GM12878 (cell line): ENCODE data around the gene UXS1. TPM values are rescaled to one million over a fixed set of nuclear protein-coding genes. Genes with fewer than 3 reads are reported as not detected.

Experiments used
- EP300 ChIP-seq, 2 experiments: fragments of 150-350 bp in 1 of 2; IDR thresholded peaks; 2 replicates each; pipeline ENCODE4 v1.6.1; 2011 to 2012; ENCODE audit warnings: low read depth in 2 of 2, low read length in 2 of 2, borderline replicate concordance in 1 of 2, improper control_type of control experiment in 1 of 2, inconsistent platforms in 1 of 2; ENCODE audit not compliant: control insufficient read depth in 1 of 2
- LARP7 ChIP-seq: fragments of 450-650 bp; IDR thresholded peaks from 2 replicates; pipeline ENCODE4 v1.6.1; 2017; ENCODE audit warnings: mild to moderate bottlenecking
- MEF2A ChIP-seq: IDR thresholded peaks from 2 replicates; pipeline ENCODE4 v1.6.1; 2011; ENCODE audit warnings: low read depth, mild to moderate bottlenecking, low read length, moderate library complexity; ENCODE audit not compliant: insufficient read depth
- NR2F1 ChIP-seq: fragments of 450-650 bp; conservative IDR thresholded peaks from 2 replicates; pipeline ENCODE4 v1.6.1; 2017; ENCODE audit warnings: mild to moderate bottlenecking
- PAX8 ChIP-seq: fragments of 450-650 bp; IDR thresholded peaks from 2 replicates; pipeline ENCODE4 v1.6.1; 2017; ENCODE audit warnings: mild to moderate bottlenecking, moderate library complexity
- TARDBP ChIP-seq: IDR thresholded peaks from 2 replicates; pipeline ENCODE4 v1.6.1; 2016; ENCODE audit warnings: borderline replicate concordance
- polyA plus RNA-seq, 11 experiments: library from polyadenylated mRNA; depleted of rRNA in 4 of 11; unstranded in 6 of 11; stranded (reverse) in 5 of 11; fragments of >200 nt; fragmentation: Nextera tagmentation in 4 of 11; fragmentation: Illumina TruSeq in 1 of 11; extraction: Ambion mirVana in 4 of 11; extraction: Trizol in 1 of 11; gene quantifications; 1 replicate in 1 of 11; 2 replicates in 10 of 11; pipeline versions ENCODE4 v1.2.1 to v1.2.3, GENCODE V29; 2011 to 2016; ENCODE audit warnings: inconsistent platforms in 2 of 11, missing spikeins in 2 of 11, low read depth in 1 of 11
- total RNA-seq, 4 experiments: library from RNA; depleted of rRNA in 3 of 4; stranded (reverse); fragments of >200 nt in 3 of 4; fragmentation: Illumina TruSeq in 1 of 4; extraction: Trizol in 1 of 4; gene quantifications; 2 replicates each; pipeline versions ENCODE4 v1.2.1 to v1.2.3, GENCODE V29; 2013 to 2021
- TF ChIP-seq, protein P1 (sequence below): fragments of 450-650 bp; conservative IDR thresholded peaks from 2 replicates; pipeline ENCODE4 v1.6.1; 2017; ENCODE audit warnings: mild to moderate bottlenecking, moderate library complexity
- TF ChIP-seq, protein P2 (sequence below): fragments of 450-650 bp; IDR thresholded peaks from 2 replicates; pipeline ENCODE4 v1.6.1; 2017; ENCODE audit warnings: mild to moderate bottlenecking, moderate library complexity
- TF ChIP-seq, protein P3 (sequence below): fragments of 450-650 bp; IDR thresholded peaks from 2 replicates; pipeline ENCODE4 v1.6.1; 2016; ENCODE audit warnings: mild to moderate bottlenecking, moderate library complexity, borderline replicate concordance
- TF ChIP-seq, protein P4 (sequence below): IDR thresholded peaks from 2 replicates; pipeline ENCODE4 v1.6.1; 2011; ENCODE audit warnings: borderline replicate concordance, low read depth, mild to moderate bottlenecking, moderate library complexity, low read length; ENCODE audit not compliant: insufficient read depth, poor library complexity, severe bottlenecking
- TF ChIP-seq, protein P5 (sequence below): IDR thresholded peaks from 2 replicates; pipeline ENCODE4 v1.6.1; 2012; ENCODE audit warnings: improper control_type of control experiment, low read depth, low read length; ENCODE audit not compliant: insufficient replicate concordance

UXS1 gene
- total and polyA plus RNA-seq, 10 of the 15 experiments (the other 5 are each of a cell fraction or from before 2014, with no cell fraction given): 6.0 to 25.4 (median 24.0) TPM

DNA sequence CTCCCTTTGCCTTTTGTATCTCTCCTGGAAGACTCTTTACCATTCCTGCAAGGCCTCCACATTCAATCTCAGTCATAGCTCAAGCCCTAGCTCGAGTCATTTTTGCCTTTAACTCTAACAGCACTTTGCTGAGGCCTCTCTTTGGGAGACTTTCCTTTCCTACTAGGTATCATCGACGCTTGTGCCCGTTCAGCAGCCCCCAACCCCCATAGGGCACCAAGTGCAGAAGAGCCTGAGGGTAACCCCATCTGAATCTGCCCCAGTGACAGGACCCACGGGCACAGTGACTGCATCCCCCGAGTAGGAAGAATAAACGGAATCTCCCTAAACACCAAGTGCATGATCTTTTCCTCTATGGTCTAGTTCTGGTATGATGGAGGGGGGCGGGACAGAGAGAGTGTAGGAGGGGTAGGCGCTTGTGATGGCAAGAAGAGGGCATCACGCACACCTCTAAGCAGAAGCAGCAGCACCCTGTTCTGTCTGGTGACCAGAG lies 66.3 kb downstream of the UXS1 start (continued):
- TF ChIP-seq, protein P1, sequence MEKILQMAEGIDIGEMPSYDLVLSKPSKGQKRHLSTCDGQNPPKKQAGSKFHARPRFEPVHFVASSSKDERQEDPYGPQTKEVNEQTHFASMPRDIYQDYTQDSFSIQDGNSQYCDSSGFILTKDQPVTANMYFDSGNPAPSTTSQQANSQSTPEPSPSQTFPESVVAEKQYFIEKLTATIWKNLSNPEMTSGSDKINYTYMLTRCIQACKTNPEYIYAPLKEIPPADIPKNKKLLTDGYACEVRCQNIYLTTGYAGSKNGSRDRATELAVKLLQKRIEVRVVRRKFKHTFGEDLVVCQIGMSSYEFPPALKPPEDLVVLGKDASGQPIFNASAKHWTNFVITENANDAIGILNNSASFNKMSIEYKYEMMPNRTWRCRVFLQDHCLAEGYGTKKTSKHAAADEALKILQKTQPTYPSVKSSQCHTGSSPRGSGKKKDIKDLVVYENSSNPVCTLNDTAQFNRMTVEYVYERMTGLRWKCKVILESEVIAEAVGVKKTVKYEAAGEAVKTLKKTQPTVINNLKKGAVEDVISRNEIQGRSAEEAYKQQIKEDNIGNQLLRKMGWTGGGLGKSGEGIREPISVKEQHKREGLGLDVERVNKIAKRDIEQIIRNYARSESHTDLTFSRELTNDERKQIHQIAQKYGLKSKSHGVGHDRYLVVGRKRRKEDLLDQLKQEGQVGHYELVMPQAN: no peak
- no peak for TF ChIP-seq PAX8
- TF ChIP-seq, protein P2, sequence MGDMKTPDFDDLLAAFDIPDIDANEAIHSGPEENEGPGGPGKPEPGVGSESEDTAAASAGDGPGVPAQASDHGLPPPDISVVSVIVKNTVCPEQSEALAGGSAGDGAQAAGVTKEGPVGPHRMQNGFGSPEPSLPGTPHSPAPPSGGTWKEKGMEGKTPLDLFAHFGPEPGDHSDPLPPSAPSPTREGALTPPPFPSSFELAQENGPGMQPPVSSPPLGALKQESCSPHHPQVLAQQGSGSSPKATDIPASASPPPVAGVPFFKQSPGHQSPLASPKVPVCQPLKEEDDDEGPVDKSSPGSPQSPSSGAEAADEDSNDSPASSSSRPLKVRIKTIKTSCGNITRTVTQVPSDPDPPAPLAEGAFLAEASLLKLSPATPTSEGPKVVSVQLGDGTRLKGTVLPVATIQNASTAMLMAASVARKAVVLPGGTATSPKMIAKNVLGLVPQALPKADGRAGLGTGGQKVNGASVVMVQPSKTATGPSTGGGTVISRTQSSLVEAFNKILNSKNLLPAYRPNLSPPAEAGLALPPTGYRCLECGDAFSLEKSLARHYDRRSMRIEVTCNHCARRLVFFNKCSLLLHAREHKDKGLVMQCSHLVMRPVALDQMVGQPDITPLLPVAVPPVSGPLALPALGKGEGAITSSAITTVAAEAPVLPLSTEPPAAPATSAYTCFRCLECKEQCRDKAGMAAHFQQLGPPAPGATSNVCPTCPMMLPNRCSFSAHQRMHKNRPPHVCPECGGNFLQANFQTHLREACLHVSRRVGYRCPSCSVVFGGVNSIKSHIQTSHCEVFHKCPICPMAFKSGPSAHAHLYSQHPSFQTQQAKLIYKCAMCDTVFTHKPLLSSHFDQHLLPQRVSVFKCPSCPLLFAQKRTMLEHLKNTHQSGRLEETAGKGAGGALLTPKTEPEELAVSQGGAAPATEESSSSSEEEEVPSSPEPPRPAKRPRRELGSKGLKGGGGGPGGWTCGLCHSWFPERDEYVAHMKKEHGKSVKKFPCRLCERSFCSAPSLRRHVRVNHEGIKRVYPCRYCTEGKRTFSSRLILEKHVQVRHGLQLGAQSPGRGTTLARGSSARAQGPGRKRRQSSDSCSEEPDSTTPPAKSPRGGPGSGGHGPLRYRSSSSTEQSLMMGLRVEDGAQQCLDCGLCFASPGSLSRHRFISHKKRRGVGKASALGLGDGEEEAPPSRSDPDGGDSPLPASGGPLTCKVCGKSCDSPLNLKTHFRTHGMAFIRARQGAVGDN: no peak
- TF ChIP-seq, protein P3, sequence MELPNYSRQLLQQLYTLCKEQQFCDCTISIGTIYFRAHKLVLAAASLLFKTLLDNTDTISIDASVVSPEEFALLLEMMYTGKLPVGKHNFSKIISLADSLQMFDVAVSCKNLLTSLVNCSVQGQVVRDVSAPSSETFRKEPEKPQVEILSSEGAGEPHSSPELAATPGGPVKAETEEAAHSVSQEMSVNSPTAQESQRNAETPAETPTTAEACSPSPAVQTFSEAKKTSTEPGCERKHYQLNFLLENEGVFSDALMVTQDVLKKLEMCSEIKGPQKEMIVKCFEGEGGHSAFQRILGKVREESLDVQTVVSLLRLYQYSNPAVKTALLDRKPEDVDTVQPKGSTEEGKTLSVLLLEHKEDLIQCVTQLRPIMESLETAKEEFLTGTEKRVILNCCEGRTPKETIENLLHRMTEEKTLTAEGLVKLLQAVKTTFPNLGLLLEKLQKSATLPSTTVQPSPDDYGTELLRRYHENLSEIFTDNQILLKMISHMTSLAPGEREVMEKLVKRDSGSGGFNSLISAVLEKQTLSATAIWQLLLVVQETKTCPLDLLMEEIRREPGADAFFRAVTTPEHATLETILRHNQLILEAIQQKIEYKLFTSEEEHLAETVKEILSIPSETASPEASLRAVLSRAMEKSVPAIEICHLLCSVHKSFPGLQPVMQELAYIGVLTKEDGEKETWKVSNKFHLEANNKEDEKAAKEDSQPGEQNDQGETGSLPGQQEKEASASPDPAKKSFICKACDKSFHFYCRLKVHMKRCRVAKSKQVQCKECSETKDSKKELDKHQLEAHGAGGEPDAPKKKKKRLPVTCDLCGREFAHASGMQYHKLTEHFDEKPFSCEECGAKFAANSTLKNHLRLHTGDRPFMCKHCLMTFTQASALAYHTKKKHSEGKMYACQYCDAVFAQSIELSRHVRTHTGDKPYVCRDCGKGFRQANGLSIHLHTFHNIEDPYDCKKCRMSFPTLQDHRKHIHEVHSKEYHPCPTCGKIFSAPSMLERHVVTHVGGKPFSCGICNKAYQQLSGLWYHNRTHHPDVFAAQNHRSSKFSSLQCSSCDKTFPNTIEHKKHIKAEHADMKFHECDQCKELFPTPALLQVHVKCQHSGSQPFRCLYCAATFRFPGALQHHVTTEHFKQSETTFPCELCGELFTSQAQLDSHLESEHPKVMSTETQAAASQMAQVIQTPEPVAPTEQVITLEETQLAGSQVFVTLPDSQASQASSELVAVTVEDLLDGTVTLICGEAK: no peak
- no peak for TF ChIP-seq LARP7
- no peak for TF ChIP-seq NR2F1
- TF ChIP-seq MEF2A: no peak
- TF ChIP-seq TARDBP: no peak
- TF ChIP-seq, protein P4, sequence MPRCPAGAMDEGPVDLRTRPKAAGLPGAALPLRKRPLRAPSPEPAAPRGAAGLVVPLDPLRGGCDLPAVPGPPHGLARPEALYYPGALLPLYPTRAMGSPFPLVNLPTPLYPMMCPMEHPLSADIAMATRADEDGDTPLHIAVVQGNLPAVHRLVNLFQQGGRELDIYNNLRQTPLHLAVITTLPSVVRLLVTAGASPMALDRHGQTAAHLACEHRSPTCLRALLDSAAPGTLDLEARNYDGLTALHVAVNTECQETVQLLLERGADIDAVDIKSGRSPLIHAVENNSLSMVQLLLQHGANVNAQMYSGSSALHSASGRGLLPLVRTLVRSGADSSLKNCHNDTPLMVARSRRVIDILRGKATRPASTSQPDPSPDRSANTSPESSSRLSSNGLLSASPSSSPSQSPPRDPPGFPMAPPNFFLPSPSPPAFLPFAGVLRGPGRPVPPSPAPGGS: no peak
- TF ChIP-seq, protein P5, sequence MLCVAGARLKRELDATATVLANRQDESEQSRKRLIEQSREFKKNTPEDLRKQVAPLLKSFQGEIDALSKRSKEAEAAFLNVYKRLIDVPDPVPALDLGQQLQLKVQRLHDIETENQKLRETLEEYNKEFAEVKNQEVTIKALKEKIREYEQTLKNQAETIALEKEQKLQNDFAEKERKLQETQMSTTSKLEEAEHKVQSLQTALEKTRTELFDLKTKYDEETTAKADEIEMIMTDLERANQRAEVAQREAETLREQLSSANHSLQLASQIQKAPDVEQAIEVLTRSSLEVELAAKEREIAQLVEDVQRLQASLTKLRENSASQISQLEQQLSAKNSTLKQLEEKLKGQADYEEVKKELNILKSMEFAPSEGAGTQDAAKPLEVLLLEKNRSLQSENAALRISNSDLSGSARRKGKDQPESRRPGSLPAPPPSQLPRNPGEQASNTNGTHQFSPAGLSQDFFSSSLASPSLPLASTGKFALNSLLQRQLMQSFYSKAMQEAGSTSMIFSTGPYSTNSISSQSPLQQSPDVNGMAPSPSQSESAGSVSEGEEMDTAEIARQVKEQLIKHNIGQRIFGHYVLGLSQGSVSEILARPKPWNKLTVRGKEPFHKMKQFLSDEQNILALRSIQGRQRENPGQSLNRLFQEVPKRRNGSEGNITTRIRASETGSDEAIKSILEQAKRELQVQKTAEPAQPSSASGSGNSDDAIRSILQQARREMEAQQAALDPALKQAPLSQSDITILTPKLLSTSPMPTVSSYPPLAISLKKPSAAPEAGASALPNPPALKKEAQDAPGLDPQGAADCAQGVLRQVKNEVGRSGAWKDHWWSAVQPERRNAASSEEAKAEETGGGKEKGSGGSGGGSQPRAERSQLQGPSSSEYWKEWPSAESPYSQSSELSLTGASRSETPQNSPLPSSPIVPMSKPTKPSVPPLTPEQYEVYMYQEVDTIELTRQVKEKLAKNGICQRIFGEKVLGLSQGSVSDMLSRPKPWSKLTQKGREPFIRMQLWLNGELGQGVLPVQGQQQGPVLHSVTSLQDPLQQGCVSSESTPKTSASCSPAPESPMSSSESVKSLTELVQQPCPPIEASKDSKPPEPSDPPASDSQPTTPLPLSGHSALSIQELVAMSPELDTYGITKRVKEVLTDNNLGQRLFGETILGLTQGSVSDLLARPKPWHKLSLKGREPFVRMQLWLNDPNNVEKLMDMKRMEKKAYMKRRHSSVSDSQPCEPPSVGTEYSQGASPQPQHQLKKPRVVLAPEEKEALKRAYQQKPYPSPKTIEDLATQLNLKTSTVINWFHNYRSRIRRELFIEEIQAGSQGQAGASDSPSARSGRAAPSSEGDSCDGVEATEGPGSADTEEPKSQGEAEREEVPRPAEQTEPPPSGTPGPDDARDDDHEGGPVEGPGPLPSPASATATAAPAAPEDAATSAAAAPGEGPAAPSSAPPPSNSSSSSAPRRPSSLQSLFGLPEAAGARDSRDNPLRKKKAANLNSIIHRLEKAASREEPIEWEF: no peak
- no peak for TF ChIP-seq EP300 (IDR thresholded peaks at IDR 0.05; ENCODE audit: borderline replicate concordance in 1 of 2, control insufficient read depth in 1 of 2, low read depth in 2 of 2, low read length in 2 of 2)
